Lung (tissue), 12 donors: ENCODE measurements around the gene ACTRT2. TPM values are rescaled to one million over a fixed set of nuclear protein-coding genes. Genes with fewer than 3 reads are reported as not detected.

ENCODE experiments used
- ATAC-seq: fragments of 200-7000 bp; cut with Tn5 transposase; one replicate; pipeline ENCODE4 v1.9.1; 2020; ENCODE audit warnings: moderate number of reproducible peaks; ENCODE audit not compliant: insufficient read depth, low FRiP score
- DNase-seq, 3 donors: peaks; one replicate each; pipeline ENCODE4 v3.0.0-alpha.2; 2013 to 2017
- H3K27ac ChIP-seq, 2 donors: one replicate each; pipeline ENCODE4 v1.5.1; 2013; ENCODE audit warnings: mild to moderate bottlenecking in 2 of 2, moderate library complexity in 2 of 2, control low read depth in 1 of 2, inconsistent platforms in 1 of 2, low read depth in 1 of 2, low read length in 1 of 2
- H3K27me3 ChIP-seq, 3 donors: one replicate each; pipeline ENCODE4 v1.5.1; 2013; ENCODE audit warnings: low read length in 2 of 3; ENCODE audit not compliant: control insufficient read depth in 3 of 3, insufficient read depth in 3 of 3
- H3K36me3 ChIP-seq, 4 donors: one replicate each; pipeline ENCODE4 v1.5.1; 2013; ENCODE audit warnings: low read length in 4 of 4, mild to moderate bottlenecking in 1 of 4, moderate library complexity in 1 of 4; ENCODE audit not compliant: control insufficient read depth in 4 of 4, insufficient read depth in 4 of 4
- H3K4me1 ChIP-seq, 5 donors: one replicate each; pipeline ENCODE4 v1.5.1; 2013; ENCODE audit warnings: low read length in 5 of 5, mild to moderate bottlenecking in 2 of 5, moderate library complexity in 1 of 5; ENCODE audit not compliant: control insufficient read depth in 5 of 5, insufficient read depth in 5 of 5
- H3K4me3 ChIP-seq: one replicate; pipeline ENCODE4 v1.5.1; 2013; ENCODE audit warnings: mild to moderate bottlenecking, control low read depth, moderate library complexity
- H3K9ac ChIP-seq, 2 donors: one replicate each; pipeline ENCODE4 v1.5.1; 2013; ENCODE audit warnings: low read length in 2 of 2, control low read depth in 1 of 2; ENCODE audit not compliant: insufficient read depth in 1 of 2
- H3K9me3 ChIP-seq, 4 donors: one replicate each; pipeline ENCODE4 v1.5.1; 2013; ENCODE audit warnings: low read length in 3 of 4, mild to moderate bottlenecking in 1 of 4, moderate library complexity in 1 of 4; ENCODE audit not compliant: control insufficient read depth in 4 of 4, insufficient read depth in 3 of 4
- CTCF ChIP-seq: IDR thresholded peaks from 2 replicates; pipeline ENCODE4 v1.5.1; 2012; ENCODE audit warnings: mild to moderate bottlenecking; ENCODE audit errors: control extremely low read depth, extremely low read depth
- WGBS, 2 donors: extraction: QIAGEN DNeasy Blood & Tissue Kit; methylation state at CpG; one replicate each; pipeline ENCODE4 v1.1.7; 2013; 5-methylcytosine and 5-hydroxymethylcytosine counted together
- polyA plus RNA-seq, 2 donors: library from polyadenylated mRNA; stranded (reverse); fragments of 200-250 nt; gene quantifications; one replicate each; pipeline ENCODE4 v1.2.1, GENCODE V29; 2013
- total RNA-seq, 2 donors: library from RNA; depleted of rRNA in 1 of 2; stranded (reverse); fragments of >200 nt in 1 of 2; gene quantifications; one replicate each; pipeline ENCODE4 v1.2.1, GENCODE V29; 2014 to 2021
- donor health status: control.
- donor health status: control.
- donor health status: Bipolar disorder and iron deficiency.
- donor health status: healthy.
- donor health status: DM: yes; HTN: yes; CAD: no.

ACTRT2 gene
- total and polyA plus RNA-seq, 4 donors, result not detected

GRCh38 chr1:2999571-2999970, 21.7 kb upstream of the ACTRT2 start:
- H3K36me3 ChIP-seq, result no peaks in the 10 kb centered on the region
- no peak overlapping the region for H3K27ac ChIP-seq
- peaks cover 0 to 8% (median 7%) of the 10 kb centered on the region in 3 donors for H3K27me3 ChIP-seq
- DNase-seq (peak in 1 of 3 donors; percentile 10), ATAC-seq (no peak)
- H3K4me3 ChIP-seq, result no peak overlapping the region
- H3K9ac ChIP-seq, result no peak overlapping the region
- TF ChIP-seq CTCF, result no peak
- no peaks in the 10 kb centered on the region for H3K4me1 ChIP-seq
- WGBS, 2 donors, result 62 to 84% methylated on average over 6 of the region's 6 CpGs
- peaks cover 0 to 4% (median under 1%) of the 10 kb centered on the region in 4 donors for H3K9me3 ChIP-seq

GRCh38 chr1:3000214-3000613, 21.1 kb upstream of the ACTRT2 start:
- Histone ChIP-seq H3K4me1 (no peaks in the 10 kb centered on the region), H3K9me3 (peaks cover 0 to 4% (median under 1%) of the 10 kb centered on the region in 4 donors), H3K27ac (no peak overlapping the region), H3K36me3 (no peaks in the 10 kb centered on the region), H3K4me3 (no peak overlapping the region), H3K9ac (no peak overlapping the region), H3K27me3 (peaks cover 0 to 8% (median 7%) of the 10 kb centered on the region in 3 donors)
- DNase-seq, result peak in 1 of 3 donors; percentile 0
- no peak for TF ChIP-seq CTCF
- no peak for ATAC-seq
- WGBS, 2 donors, result 88 to 95% methylated on average over 15 of the region's 15 CpGs

DNA sequence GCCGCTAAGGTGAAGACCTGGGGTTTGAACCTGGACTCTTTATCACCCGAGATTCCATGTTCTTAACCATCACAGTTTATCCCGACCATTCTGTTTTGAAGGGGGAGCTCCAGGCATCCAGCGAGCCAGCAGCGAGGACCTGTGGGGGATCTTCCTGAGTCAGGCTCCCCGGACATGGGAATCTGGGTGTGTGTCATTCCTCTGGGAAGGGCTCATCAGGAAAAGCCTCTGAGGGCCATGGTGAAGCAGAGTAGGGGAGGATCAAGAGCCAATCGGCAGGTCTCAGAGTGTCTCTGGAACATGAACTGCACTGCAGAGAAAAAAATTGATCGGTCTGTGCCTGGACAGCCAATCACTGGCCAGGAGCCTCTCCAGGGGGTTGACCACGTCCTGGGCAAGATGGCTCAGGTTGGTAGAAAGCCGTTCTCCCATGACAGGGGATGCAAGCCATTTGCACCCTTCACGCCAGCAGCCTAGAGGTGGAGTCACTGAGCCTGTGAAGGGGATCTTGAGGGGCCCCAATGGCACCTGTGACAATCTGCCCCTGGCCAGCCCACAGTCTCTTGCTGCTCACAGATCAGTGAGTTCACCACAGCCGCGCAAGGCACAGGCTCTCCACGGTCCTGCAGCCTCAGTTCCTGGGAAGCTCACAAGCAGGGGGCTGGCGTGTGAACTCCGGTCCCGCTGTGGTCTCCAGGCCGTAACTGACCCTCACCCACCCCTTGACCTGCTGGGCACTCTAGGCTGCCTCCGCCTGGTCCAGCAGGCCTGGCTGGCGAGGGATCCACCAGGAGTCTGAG, 20.4 kb upstream of the ACTRT2 start:
- no peaks in the 10 kb centered on the region for H3K36me3 ChIP-seq
- H3K4me3 ChIP-seq, result no peak overlapping the region
- no peak overlapping the region for H3K9ac ChIP-seq
- WGBS, 2 donors, result 74 to 88% methylated on average over 20 of the region's 20 CpGs
- peaks cover 0 to 8% (median 7%) of the 10 kb centered on the region in 3 donors for H3K27me3 ChIP-seq
- H3K27ac ChIP-seq, result no peak overlapping the region
- peaks cover 0 to 3% (median 0%) of the 10 kb centered on the region in 4 donors for H3K9me3 ChIP-seq
- DNase-seq, result peak in 1 of 3 donors; percentile 8
- no peaks in the 10 kb centered on the region for H3K4me1 ChIP-seq
- ATAC-seq, result no peak
- TF ChIP-seq CTCF, result no peak
